ENCODE results near the gene CHI3L1.

Gene CHI3L1

GRCh38 chr1:203225071-203225470 lies 38.6 kb upstream of the CHI3L1 start:
- H3K4me3 ChIP-seq (replicated peaks; ENCODE audit: low read depth, low read length), result no peak overlapping the region
- H3K36me3 ChIP-seq (ENCODE audit: control insufficient read depth, insufficient read depth, low read length), result no peaks in the 10 kb centered on the region
- no peak for TF ChIP-seq CTCF (IDR thresholded peaks at IDR 0.05; ENCODE audit: insufficient read depth, low read length, poor library complexity, severe bottlenecking)
- DNase-seq (ENCODE audit: extremely low read depth, insufficient read length), result no peak
- H3K27me3 ChIP-seq (replicated peaks; ENCODE audit: control insufficient read depth, insufficient read depth, low read length), result peaks cover 3% of the 10 kb centered on the region

- DNase-seq (ENCODE audit: extremely low read depth, insufficient read length), result no peak
- H3K27me3 ChIP-seq (replicated peaks; ENCODE audit: control insufficient read depth, insufficient read depth, low read length), result peaks cover 2% of the 10 kb centered on the region
- H3K4me3 ChIP-seq (replicated peaks; ENCODE audit: low read depth, low read length), result no peak overlapping the region
- no peak for TF ChIP-seq CTCF (IDR thresholded peaks at IDR 0.05; ENCODE audit: insufficient read depth, low read length, poor library complexity, severe bottlenecking)
- no peaks in the 10 kb centered on the region for H3K36me3 ChIP-seq (ENCODE audit: control insufficient read depth, insufficient read depth, low read length)
Observed at GRCh38 chr1:203223012-203223775, 36.7 kb upstream of the CHI3L1 start.

GRCh38 chr1:203219934-203220333 lies 33.4 kb upstream of the CHI3L1 start:
- DNase-seq (ENCODE audit: extremely low read depth, insufficient read length), result no peak
- no peak overlapping the region for H3K4me3 ChIP-seq (replicated peaks; ENCODE audit: low read depth, low read length)
- H3K36me3 ChIP-seq (ENCODE audit: control insufficient read depth, insufficient read depth, low read length), result no peaks in the 10 kb centered on the region
- TF ChIP-seq CTCF (IDR thresholded peaks at IDR 0.05; ENCODE audit: insufficient read depth, low read length, poor library complexity, severe bottlenecking), result no peak
- peaks cover 2% of the 10 kb centered on the region for H3K27me3 ChIP-seq (replicated peaks; ENCODE audit: control insufficient read depth, insufficient read depth, low read length)

- no peak for DNase-seq (ENCODE audit: extremely low read depth, insufficient read length)
- H3K4me3 ChIP-seq (replicated peaks; ENCODE audit: low read depth, low read length), result no peak overlapping the region
- no peaks in the 10 kb centered on the region for H3K36me3 ChIP-seq (ENCODE audit: control insufficient read depth, insufficient read depth, low read length)
- H3K27me3 ChIP-seq (replicated peaks; ENCODE audit: control insufficient read depth, insufficient read depth, low read length), result no peaks in the 10 kb centered on the region; the same call in 1 of the 2 replicates
- no peak for TF ChIP-seq CTCF (IDR thresholded peaks at IDR 0.05; ENCODE audit: insufficient read depth, low read length, poor library complexity, severe bottlenecking)
Observed at GRCh38 chr1:203219171-203219570, 32.7 kb upstream of the CHI3L1 start.

- Histone ChIP-seq H3K4me3 (replicated peaks; ENCODE audit: low read depth, low read length) (no peak overlapping the region), H3K27me3 (replicated peaks; ENCODE audit: control insufficient read depth, insufficient read depth, low read length) (no peaks in the 10 kb centered on the region; the same call in 1 of the 2 replicates), H3K36me3 (ENCODE audit: control insufficient read depth, insufficient read depth, low read length) (no peaks in the 10 kb centered on the region)
- no peak for DNase-seq (ENCODE audit: extremely low read depth, insufficient read length)
- no peak for TF ChIP-seq CTCF (IDR thresholded peaks at IDR 0.05; ENCODE audit: insufficient read depth, low read length, poor library complexity, severe bottlenecking)
Observed at GRCh38 chr1:203217668-203218067, 31.2 kb upstream of the CHI3L1 start.
